D721Med (cell line): ENCODE measurements around the gene TUBGCP2.

ENCODE experiments used
- DNase-seq: peaks from one replicate; pipeline ENCODE4 v3.0.0; 2011; ENCODE audit warnings: low spot score; ENCODE audit not compliant: insufficient read length
- FAIRE-seq: peaks from 2 replicates; lab custom pipeline; 2011; peaks lifted over from hg19 to GRCh38; lab: Jason Lieb, UNC
- TF ChIP-seq, protein P1 (sequence below): IDR thresholded peaks from 2 replicates; pipeline ENCODE4 v1.5.1; 2012; ENCODE audit warnings: mild to moderate bottlenecking, control low read depth; ENCODE audit not compliant: insufficient read depth; ENCODE audit errors: missing control alignments

Gene TUBGCP2

DNA sequence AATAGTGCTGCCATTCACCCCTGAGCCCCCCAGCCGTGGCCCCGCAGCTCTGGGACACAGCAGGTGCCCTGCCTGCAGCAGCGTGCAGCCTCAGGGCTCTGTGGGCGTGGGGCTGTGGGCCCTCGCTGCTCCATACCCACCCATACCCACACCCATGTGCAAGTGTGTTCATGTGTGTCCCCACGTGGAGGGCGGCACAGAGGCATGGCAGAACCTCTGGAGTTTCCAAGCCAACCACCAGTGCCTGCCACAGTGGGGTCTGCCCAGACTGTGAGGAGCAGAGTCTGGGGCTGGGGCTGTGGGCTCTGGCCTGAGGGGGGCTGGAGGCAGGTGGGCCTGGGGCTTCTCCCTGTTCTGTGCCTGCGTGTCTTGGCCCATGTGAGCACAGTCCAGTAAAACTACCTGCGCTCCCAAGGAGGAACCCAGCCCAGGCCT, 40.9 kb upstream of the TUBGCP2 start:
- TF ChIP-seq, protein P1, sequence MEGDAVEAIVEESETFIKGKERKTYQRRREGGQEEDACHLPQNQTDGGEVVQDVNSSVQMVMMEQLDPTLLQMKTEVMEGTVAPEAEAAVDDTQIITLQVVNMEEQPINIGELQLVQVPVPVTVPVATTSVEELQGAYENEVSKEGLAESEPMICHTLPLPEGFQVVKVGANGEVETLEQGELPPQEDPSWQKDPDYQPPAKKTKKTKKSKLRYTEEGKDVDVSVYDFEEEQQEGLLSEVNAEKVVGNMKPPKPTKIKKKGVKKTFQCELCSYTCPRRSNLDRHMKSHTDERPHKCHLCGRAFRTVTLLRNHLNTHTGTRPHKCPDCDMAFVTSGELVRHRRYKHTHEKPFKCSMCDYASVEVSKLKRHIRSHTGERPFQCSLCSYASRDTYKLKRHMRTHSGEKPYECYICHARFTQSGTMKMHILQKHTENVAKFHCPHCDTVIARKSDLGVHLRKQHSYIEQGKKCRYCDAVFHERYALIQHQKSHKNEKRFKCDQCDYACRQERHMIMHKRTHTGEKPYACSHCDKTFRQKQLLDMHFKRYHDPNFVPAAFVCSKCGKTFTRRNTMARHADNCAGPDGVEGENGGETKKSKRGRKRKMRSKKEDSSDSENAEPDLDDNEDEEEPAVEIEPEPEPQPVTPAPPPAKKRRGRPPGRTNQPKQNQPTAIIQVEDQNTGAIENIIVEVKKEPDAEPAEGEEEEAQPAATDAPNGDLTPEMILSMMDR: no peak
- no peak for DNase-seq
- no peak for FAIRE-seq

GRCh38 chr10:133349160-133349568, 40.5 kb upstream of the TUBGCP2 start:
- DNase-seq (no peak), FAIRE-seq (no peak)
- TF ChIP-seq, protein P1: no peak

DNA sequence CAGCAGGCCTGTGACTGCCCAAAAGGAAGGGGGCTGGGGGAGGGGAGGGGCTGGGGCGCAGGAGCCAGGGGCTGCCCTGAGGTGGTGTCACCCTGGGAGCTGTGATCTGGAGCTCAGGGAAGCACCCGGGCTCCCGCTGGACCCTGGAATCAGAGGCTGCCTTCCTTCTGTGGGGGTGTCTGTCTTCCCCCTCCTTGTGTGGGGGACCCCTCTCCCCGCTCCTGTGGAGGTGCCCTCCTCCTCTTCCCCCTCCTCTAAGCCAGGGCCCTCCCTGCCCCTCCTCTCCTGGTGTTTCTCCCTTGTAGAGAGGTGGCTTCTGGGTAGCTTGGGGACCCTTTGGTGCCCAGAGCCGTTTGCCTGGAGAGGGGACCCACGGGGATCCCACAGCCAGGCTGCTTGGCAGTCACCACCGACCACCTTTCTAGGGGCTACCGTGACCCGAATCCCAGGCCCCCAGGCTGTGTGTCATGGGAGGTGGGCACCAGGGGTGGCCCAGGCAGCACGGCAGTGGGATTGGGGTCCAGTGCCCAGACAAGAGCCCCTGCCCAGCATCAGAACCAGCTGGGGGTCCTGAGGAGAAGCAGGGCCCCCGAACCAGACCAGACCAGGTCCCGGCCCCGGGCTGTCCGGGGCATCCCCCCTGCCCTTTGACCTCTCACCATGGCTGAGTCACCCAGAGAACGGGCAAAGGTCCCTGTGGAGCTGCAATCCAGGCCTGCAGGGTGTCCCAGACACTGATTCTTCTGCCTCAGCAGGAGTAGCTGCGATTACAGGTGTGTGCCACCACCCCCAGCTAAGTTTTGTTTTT, 39.2 kb upstream of the TUBGCP2 start:
- DNase-seq (no peak), FAIRE-seq (no peak)
- TF ChIP-seq, protein P1: no peak

DNA sequence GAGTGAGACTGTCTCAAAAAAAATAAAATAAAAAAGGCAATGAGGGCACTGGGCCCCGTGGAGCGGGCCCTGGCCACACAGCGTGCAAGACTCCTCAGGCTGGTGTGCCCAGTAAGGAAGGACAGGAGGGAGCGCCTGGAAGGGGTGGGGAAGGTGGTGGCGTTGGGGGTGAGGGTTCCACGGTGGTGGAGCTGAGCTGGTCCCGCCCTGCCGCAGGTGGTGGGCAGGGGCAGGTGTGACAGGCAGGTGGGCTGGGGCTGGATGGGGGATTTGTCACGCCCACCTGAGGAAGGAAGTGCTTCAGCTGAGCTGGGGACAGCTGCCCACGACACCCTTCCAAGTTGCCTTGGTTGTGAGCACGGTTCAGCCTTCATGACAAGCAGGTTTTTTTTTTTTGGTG, 37.7 kb upstream of the TUBGCP2 start:
- TF ChIP-seq, protein P1: no peak
- FAIRE-seq (no peak), DNase-seq (no peak)

DNA sequence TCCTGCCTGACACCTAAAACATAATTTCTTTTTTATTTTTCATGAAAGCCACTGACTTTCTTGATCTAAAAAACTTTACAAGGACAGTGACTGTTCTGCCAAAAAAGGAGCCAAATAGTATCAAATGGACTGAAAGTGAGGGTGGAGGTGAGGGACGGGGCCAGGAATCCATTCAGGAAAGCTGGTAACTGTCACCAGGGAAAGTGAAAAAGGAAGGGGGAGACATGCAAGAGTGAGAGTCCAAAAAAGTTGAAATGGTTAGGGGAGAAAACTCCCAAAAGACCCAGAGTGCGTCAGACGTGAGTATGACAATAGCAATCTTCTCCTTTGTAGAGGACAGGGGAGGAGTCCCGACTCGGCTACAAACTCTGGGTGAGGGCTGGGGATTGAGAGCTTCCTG, 35.6 kb upstream of the TUBGCP2 start:
- no peak for FAIRE-seq
- DNase-seq: no peak
- TF ChIP-seq, protein P1: no peak

- no peak for FAIRE-seq
- no peak for DNase-seq
- TF ChIP-seq, protein P1: no peak
Observed at GRCh38 chr10:133343558-133343957, 34.9 kb upstream of the TUBGCP2 start.

DNA sequence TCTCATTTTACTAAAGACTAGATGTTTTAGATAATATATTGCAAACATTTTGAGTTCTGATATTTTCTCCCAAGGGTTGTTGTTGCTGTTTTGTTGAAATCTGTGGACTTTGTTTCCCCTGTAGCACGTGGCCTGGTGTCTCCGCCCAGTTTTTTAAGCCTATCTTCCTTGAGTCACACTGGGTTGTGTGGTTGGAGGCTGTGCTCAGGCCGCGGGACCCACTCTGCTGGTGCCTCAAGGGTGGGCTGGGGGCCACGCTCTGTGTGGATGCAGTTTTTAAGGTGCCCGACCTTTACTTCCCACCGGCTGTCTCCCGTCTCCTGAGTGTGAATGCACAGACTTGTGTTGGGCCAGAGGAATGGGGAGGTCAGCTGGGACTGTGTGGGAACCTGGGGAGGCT, 34.3 kb upstream of the TUBGCP2 start:
- TF ChIP-seq, protein P1: no peak
- no peak for FAIRE-seq
- DNase-seq: no peak
